ENCODE results near the gene ALPK3. TPM values are rescaled to one million over a fixed set of nuclear protein-coding genes. Genes with fewer than 3 reads are reported as not detected.

ALPK3 gene, protein sequence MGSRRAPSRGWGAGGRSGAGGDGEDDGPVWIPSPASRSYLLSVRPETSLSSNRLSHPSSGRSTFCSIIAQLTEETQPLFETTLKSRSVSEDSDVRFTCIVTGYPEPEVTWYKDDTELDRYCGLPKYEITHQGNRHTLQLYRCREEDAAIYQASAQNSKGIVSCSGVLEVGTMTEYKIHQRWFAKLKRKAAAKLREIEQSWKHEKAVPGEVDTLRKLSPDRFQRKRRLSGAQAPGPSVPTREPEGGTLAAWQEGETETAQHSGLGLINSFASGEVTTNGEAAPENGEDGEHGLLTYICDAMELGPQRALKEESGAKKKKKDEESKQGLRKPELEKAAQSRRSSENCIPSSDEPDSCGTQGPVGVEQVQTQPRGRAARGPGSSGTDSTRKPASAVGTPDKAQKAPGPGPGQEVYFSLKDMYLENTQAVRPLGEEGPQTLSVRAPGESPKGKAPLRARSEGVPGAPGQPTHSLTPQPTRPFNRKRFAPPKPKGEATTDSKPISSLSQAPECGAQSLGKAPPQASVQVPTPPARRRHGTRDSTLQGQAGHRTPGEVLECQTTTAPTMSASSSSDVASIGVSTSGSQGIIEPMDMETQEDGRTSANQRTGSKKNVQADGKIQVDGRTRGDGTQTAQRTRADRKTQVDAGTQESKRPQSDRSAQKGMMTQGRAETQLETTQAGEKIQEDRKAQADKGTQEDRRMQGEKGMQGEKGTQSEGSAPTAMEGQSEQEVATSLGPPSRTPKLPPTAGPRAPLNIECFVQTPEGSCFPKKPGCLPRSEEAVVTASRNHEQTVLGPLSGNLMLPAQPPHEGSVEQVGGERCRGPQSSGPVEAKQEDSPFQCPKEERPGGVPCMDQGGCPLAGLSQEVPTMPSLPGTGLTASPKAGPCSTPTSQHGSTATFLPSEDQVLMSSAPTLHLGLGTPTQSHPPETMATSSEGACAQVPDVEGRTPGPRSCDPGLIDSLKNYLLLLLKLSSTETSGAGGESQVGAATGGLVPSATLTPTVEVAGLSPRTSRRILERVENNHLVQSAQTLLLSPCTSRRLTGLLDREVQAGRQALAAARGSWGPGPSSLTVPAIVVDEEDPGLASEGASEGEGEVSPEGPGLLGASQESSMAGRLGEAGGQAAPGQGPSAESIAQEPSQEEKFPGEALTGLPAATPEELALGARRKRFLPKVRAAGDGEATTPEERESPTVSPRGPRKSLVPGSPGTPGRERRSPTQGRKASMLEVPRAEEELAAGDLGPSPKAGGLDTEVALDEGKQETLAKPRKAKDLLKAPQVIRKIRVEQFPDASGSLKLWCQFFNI (N-terminal part only)
- polyA plus RNA-seq = not detected

DNA sequence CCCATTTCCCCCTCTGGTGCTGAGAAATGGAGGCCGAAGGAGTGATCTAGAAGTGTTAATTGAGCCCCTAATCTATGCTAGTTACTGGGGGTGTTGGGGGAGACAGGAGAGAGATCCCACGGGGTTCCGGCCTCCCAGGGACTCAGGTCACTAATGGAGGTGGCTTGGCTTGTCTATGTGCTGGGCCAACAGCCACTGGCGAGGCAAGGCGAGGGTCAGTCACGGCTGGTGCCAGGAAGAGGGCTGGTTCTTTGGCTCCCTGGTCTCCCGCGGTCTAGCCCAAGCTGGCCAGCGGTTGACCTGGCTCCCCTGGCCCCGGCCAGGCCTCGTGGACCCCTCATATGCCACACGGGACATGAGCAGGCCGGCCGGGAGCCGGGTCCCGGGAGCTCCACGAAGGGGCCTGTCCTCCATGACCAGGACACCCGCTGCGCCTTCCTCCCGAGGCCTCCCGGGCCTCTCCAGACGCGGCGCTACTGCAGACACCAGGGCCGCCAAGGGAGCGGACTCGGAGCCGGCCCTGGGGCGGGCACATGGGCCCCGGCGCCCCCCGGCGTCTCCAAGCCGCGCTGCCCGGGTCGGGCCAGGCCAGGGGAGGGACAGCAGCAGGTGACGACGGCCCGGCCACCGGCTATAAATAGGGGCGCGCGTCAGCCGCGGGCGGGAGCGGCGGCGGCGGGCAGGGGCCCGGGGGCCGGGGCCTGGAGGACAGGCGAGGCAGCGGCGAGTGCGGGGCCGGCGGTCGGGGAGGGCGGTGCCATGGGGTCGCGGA, at the start of gene ALPK3:
ALPK3 (plus strand) TSS at position 663 of the 772 bp plus-strand sequence; CDS start at position 760, 97 bp downstream.
- Mint-ChIP-seq H3K9me3 (no peaks in the 10 kb centered on the region), H3K27me3 (peaks cover 6% of the 10 kb centered on the region), H3K4me1 (peaks cover 0 to 6% (median 2%) of the 10 kb centered on the region in 3 donors), H3K27ac (no peak within 1 kb of the TSS), H3K36me3 (peaks cover 2% of the 10 kb centered on the region), H3K4me3 (no peak within 1 kb of the TSS)

DNA sequence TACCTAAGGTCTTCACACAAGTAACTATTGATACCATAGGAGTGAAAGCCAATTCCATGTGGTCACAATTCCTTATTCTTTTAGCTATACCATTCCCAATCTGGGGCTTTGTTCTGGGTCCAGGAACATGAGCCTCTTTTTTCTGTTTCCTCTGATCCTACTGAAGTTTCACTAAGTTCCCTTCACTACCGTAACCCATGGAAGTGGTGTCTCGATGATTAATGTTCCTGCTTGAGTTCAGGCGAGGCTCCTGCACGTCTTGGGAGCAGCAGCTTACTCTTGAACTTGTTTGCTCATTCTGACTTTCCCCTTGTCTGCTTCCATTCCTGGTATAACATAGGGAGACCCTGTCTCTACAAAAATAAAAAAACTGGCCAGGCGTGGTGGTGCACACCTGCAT, 45.1 kb upstream of the ALPK3 start:
- peaks cover 14% of the 10 kb centered on the region for H3K36me3 Mint-ChIP-seq

DNA sequence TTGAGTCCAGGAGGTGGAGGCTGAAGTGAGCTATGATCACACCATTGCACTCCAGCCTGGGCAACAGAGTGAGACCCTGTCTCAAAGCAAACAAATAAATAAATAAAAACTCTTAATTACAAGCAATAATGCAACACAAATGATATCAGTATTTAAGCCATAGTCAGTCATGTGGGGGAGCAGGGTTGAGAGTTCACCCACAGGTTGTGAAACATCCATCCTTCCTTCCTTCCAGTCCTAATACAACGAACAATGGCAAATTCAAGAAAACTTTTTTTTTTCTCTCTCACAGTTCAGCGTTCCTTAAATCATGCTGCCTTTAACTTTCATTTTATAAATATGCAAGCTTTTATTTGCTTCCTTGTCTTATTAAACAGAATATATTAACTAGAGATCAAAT, 44.7 kb upstream of the ALPK3 start:
- Mint-ChIP-seq H3K27ac (peak overlapping the region in 1 of 3 donors; percentile 87), H3K4me3 (no peak overlapping the region), H3K9me3 (peaks cover 0 to 4% (median 0%) of the 10 kb centered on the region in 3 donors), H3K36me3 (peaks cover 11% of the 10 kb centered on the region), H3K4me1 (peaks cover 21 to 23% (median 23%) of the 10 kb centered on the region in 3 donors), H3K27me3 (no peaks in the 10 kb centered on the region)

More for the DNA sequence above, 45.1 kb upstream of the ALPK3 start:
- Mint-ChIP-seq H3K4me1 (peaks cover 21 to 23% (median 23%) of the 10 kb centered on the region in 3 donors), H3K27me3 (no peaks in the 10 kb centered on the region), H3K4me3 (no peak overlapping the region), H3K9me3 (peaks cover 0 to 4% (median 0%) of the 10 kb centered on the region in 3 donors), H3K27ac (peak overlapping the region in 2 of 3 donors; percentile 52 to 87)

DNA sequence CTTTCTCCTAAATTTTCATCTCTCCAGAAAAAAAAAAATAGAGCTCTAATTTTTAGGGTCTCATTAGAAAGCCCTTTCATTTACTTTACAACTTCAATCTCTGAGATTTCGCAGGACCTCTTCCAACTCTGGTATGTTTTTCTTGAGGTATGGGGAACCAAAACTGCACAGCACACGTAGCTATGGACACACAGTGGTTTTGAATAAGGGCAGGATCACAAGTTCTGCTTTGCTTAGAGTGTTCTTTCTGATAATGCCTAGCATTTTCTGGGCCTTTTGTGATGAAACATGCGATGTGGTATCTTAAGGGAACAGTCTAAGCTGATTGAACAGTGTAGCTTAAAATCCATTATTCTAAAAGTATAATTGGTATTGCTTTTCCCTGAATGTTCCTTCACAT, 43.4 kb upstream of the ALPK3 start:
- no peaks in the 10 kb centered on the region for H3K27me3 Mint-ChIP-seq
- peaks cover 21 to 28% (median 27%) of the 10 kb centered on the region in 3 donors for H3K4me1 Mint-ChIP-seq
- peaks cover 9% of the 10 kb centered on the region for H3K36me3 Mint-ChIP-seq
- H3K9me3 Mint-ChIP-seq = peaks cover 0 to 4% (median 0%) of the 10 kb centered on the region in 3 donors
- H3K27ac Mint-ChIP-seq = peak overlapping the region in 1 of 3 donors; percentile 30
- H3K4me3 Mint-ChIP-seq = no peak overlapping the region

DNA sequence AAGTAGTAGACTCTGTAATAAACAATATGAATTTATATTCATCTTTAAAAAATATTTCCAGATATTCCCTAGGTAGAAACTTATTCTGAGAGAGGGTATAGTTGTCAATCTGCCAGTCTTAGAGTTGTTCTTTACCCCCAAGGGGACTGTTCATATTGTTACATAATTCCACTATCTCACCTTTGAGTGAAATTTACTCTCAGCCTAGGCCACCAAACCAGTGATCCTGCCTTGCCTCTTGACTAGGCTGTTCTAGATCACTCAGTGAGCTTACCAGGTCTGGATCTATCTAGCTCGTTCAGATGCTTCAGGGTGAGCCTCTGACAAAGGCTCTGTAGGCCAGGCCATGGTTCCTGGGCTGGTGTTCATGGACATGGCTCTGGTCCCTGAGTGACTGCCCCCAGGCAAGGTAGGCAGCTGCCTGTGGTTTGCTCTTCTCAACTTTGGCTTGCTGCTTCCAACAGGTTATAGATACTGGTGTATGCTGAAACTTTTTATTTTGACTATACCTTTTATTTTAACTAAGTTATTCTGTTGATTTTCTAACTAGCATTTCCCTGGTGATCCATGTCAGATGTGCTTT, 41.2 kb upstream of the ALPK3 start:
- Mint-ChIP-seq H3K27ac (peak overlapping the region in 1 of 3 donors; percentile 67), H3K36me3 (no peaks in the 10 kb centered on the region), H3K27me3 (no peaks in the 10 kb centered on the region), H3K4me1 (peaks cover 11 to 26% (median 17%) of the 10 kb centered on the region in 3 donors), H3K9me3 (peaks cover 0 to 4% (median 0%) of the 10 kb centered on the region in 3 donors), H3K4me3 (no peak overlapping the region)

DNA sequence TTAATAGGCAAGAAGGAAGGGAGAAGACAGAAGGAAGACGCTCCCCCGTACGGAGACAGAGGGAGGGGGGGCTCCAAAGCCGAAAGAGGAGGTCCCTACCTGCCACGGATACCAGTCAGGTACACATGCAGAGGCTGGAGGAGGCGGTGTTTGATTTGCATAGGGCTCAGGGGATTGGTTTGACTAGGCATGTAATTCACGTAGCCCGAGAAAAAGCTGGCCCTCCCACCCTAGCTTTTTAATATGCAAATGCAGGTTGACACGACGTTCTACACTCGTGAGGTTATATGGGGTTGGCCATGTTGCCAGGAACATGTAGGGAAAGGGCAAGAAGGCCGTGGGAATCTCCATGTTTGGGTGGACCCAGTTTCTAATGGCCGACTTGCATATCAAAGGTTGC, 39.0 kb upstream of the ALPK3 start:
- H3K4me3 Mint-ChIP-seq = peak overlapping the region in 1 of 4 donors; percentile 72
- H3K27ac Mint-ChIP-seq = peak overlapping the region in 1 of 3 donors; percentile 15
- H3K9me3 Mint-ChIP-seq = peaks cover 0 to 4% (median 0%) of the 10 kb centered on the region in 3 donors
- no peaks in the 10 kb centered on the region for H3K36me3 Mint-ChIP-seq
- H3K27me3 Mint-ChIP-seq = no peaks in the 10 kb centered on the region
- H3K4me1 Mint-ChIP-seq = peaks cover 11 to 17% (median 13%) of the 10 kb centered on the region in 3 donors

DNA sequence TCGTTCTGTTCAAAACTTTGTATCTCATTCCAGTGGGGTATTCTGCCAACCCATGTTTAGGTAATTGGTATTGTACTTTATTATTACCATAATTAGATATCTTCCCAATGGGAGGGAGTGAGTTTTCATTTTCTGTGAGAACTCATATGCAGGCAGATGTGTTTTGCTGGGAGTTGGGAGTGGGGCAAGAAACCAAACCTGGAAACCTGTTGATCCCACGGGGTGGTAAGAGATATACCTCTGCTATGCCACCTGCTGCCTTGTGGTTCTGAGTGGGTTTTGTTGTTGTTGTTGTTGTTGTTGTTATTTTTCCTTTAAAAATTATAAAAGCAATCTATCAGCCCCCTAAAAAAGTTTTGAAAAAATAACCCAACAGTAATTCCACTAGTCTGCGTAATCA, 36.7 kb upstream of the ALPK3 start:
- no peaks in the 10 kb centered on the region for H3K9me3 Mint-ChIP-seq
- H3K4me1 Mint-ChIP-seq = peaks cover 5 to 15% (median 9%) of the 10 kb centered on the region in 3 donors
- no peak overlapping the region for H3K27ac Mint-ChIP-seq
- H3K36me3 Mint-ChIP-seq = peaks cover 2% of the 10 kb centered on the region
- no peaks in the 10 kb centered on the region for H3K27me3 Mint-ChIP-seq
- no peak overlapping the region for H3K4me3 Mint-ChIP-seq

DNA sequence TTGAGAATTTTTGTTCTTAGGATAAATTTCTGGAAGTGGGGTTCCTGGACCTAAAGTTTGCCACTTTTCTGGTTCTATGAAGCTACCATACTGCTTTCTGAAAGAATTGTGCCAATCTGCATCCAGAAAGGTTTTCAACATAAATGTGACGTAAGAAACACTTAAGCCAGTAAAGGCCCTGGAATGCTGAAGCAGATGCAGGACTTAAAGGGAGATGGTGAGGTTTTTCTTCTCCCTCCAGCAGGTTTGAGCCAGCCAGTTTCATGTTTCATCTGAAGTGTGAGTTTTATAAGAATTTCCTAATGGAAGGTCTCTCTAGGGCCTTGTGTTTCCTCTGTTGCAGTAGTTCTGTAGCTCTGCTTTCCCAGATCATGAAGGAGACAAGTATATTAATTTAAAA, 35.7 kb upstream of the ALPK3 start:
- Mint-ChIP-seq H3K27me3 (no peaks in the 10 kb centered on the region), H3K27ac (peak overlapping the region in 1 of 3 donors; percentile 39), H3K36me3 (peaks cover 2% of the 10 kb centered on the region), H3K9me3 (no peaks in the 10 kb centered on the region), H3K4me3 (no peak overlapping the region), H3K4me1 (peaks cover 9 to 15% (median 13%) of the 10 kb centered on the region in 3 donors)

DNA sequence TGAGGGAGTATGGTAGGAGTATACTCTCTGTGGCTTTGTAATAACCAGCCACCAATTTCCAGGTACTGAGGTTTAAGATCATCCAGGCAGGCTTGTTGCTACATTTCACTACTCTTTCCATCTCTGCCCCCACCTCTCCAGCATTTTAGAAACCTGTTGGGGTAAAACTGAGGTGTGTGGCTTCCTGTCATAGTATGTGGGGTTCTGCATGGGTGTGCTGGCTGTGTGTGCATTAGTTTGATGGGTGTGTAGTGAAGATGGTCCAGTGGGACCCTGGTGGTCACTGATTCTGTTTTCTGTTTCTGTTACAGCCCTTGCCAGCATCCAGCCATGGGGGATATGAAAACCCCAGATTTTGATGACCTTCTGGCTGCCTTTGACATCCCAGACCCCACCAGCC, 34.8 kb upstream of the ALPK3 start:
- Mint-ChIP-seq H3K4me1 (peaks cover 9 to 15% (median 15%) of the 10 kb centered on the region in 3 donors), H3K27me3 (no peaks in the 10 kb centered on the region), H3K36me3 (peaks cover 2% of the 10 kb centered on the region), H3K9me3 (no peaks in the 10 kb centered on the region), H3K4me3 (no peak overlapping the region), H3K27ac (peak overlapping the region in 1 of 3 donors; percentile 62)

DNA sequence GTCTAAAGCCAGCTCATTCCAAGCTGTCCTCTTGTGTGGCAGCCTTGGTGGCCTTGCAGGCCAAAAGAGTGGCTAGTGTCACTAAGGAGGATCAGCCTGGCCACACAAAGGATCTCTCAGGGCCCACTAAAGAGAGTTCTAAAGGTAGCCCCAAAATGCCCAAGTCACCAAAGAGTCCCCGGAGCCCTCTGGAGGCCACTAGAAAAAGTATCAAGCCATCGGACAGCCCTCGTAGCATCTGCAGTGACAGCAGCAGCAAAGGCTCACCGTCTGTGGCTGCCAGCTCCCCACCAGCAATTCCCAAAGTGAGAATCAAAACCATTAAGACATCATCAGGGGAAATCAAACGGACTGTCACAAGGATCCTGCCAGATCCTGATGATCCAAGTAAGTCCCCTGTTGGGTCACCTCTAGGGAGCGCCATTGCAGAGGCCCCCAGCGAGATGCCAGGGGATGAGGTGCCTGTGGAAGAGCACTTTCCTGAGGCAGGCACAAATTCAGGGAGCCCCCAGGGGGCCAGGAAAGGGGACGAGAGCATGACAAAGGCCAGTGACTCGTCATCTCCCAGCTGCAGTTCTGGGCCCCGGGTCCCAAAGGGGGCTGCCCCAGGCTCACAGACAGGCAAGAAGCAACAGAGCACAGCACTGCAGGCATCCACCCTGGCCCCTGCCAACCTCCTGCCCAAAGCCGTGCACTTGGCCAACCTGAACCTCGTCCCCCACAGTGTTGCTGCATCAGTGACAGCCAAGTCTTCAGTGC, 33.5 kb upstream of the ALPK3 start:
- Mint-ChIP-seq H3K4me3 (no peak overlapping the region), H3K36me3 (peaks cover 4% of the 10 kb centered on the region), H3K4me1 (peaks cover 17 to 24% (median 20%) of the 10 kb centered on the region in 3 donors), H3K27me3 (no peaks in the 10 kb centered on the region), H3K9me3 (no peaks in the 10 kb centered on the region), H3K27ac (no peak overlapping the region)

DNA sequence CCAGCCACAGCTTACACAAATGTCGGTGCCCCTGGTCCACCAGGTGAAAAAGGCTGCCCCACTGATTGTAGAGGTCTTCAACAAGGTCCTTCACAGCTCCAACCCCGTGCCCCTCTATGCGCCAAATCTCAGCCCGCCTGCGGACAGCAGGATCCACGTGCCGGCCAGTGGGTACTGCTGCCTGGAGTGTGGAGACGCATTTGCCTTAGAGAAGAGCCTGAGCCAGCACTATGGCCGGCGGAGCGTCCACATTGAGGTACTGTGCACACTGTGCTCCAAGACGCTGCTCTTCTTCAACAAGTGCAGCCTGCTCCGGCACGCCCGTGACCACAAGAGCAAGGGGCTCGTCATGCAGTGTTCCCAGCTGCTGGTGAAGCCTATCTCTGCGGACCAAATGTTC, 32.9 kb upstream of the ALPK3 start:
- Mint-ChIP-seq H3K9me3 (no peaks in the 10 kb centered on the region), H3K27ac (no peak overlapping the region), H3K4me1 (peaks cover 19 to 22% (median 20%) of the 10 kb centered on the region in 3 donors), H3K27me3 (no peaks in the 10 kb centered on the region), H3K36me3 (peaks cover 6% of the 10 kb centered on the region), H3K4me3 (no peak overlapping the region)

DNA sequence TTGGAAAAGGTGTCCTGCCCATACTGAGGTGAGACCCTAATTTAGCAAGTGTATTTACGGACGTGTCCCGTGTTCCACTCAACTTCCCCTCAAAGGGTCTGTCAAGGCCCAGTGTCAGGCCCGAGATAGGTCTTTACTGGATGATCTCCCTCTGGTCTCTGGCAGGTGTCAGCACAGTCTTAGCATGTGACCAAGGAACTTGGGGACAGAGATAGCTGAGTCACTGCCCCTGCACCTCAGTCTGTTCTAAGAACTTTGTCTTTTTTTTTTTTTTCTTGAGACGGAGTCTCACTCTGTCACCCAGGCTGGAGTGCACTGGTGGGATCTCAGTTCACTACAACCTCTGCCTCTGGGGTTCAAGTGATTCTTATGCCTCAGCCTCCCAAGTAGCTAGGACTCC, 32.1 kb upstream of the ALPK3 start:
- Mint-ChIP-seq H3K27ac (peak overlapping the region in 1 of 3 donors; percentile 35), H3K4me1 (peaks cover 17 to 25% (median 24%) of the 10 kb centered on the region in 3 donors), H3K9me3 (no peaks in the 10 kb centered on the region), H3K27me3 (no peaks in the 10 kb centered on the region), H3K4me3 (no peak overlapping the region), H3K36me3 (peaks cover 8% of the 10 kb centered on the region)

DNA sequence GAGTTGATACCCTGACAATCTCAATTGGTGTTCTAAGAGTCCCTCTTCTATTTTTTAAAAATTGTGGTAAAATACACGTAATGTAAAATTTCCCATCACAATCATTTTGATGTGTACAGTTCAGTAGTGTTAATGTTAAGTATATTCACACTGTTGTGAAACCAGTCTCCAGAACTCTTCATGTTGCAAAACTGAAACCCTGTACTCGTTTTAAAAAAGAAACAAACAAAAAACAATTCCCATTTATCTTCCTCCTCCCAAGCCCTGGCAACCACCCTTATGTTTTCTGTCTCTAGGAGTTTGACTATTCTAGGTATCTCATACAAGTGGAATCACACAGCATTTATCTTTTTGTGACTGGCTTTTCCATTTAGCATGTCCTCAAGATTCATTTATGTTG, 28.7 kb upstream of the ALPK3 start:
- Mint-ChIP-seq H3K9me3 (no peaks in the 10 kb centered on the region), H3K4me1 (peaks cover 17 to 27% (median 23%) of the 10 kb centered on the region in 3 donors), H3K27ac (peak overlapping the region in 2 of 3 donors; percentile 60 to 78), H3K27me3 (no peaks in the 10 kb centered on the region), H3K36me3 (peaks cover 10% of the 10 kb centered on the region), H3K4me3 (peak overlapping the region in 1 of 4 donors; percentile 33)
